HepG2 (cell line): ENCODE results near the gene CRTC2. TPM values are rescaled to one million over a fixed set of nuclear protein-coding genes. Genes with fewer than 3 reads are reported as not detected.
A peak's percentile ranks its signal among the peaks of the same experiment; 100 is the strongest.

Experiments
- CERS6 ChIP-seq: sonication (generic); formaldehyde crosslinking; IDR thresholded peaks from 2 replicates; pipeline ENCODE4 v1.5.0; 2020; ENCODE audit warnings: missing genetic modification reagents
- FOXK1 ChIP-seq: sonication (generic); formaldehyde crosslinking; IDR thresholded peaks from 2 replicates; pipeline ENCODE4 v1.4.0; 2020; ENCODE audit warnings: low read depth, missing genetic modification reagents, borderline replicate concordance
- FUBP1 ChIP-seq: sonication (generic); formaldehyde crosslinking; IDR thresholded peaks from 2 replicates; pipeline ENCODE4 v1.5.1; 2020; ENCODE audit warnings: missing genetic modification reagents, mild to moderate bottlenecking, borderline replicate concordance
- GATAD2A ChIP-seq: IDR thresholded peaks from 2 replicates; pipeline ENCODE4 v1.6.1; 2016
- HOXA9 ChIP-seq: sonication (generic); formaldehyde crosslinking; IDR thresholded peaks from 2 replicates; pipeline ENCODE4 v1.8.1; 2022; ENCODE audit warnings: missing genetic modification reagents, mild to moderate bottlenecking, moderate library complexity, borderline replicate concordance
- JUNB ChIP-seq: sonication (generic); formaldehyde crosslinking; IDR thresholded peaks from 2 replicates; pipeline ENCODE4 v1.8.0; 2022; ENCODE audit warnings: missing genetic modification reagents, mild to moderate bottlenecking, borderline replicate concordance
- KLF12 ChIP-seq: sonication (generic); formaldehyde crosslinking; IDR thresholded peaks from 2 replicates; pipeline ENCODE4 v1.4.0; 2020; ENCODE audit warnings: missing genetic modification reagents, borderline replicate concordance
- MIER3 ChIP-seq: IDR thresholded peaks from 2 replicates; pipeline ENCODE4 v1.6.1; 2016; ENCODE audit warnings: missing compliant biosample characterization, borderline replicate concordance
- NR2F6 ChIP-seq, 2 experiments: IDR thresholded peaks; 2 replicates each; pipeline ENCODE4 v1.6.1; 2016; ENCODE audit warnings: antibody characterized with exemption in 1 of 2, mild to moderate bottlenecking in 1 of 2
- PTBP1 ChIP-seq: fragments of 200-400 bp; formaldehyde crosslinking; IDR thresholded peaks from 2 replicates; pipeline ENCODE4 v1.6.1; 2018; ENCODE audit warnings: low read length, low read depth; ENCODE audit not compliant: poor library complexity, severe bottlenecking
- SOX6 ChIP-seq, 2 experiments: fragments of 450-650 bp in 1 of 2; sonication (generic) in 1 of 2; formaldehyde crosslinking in 1 of 2; IDR thresholded peaks; 2 replicates each; pipeline versions ENCODE4 v1.4.0 to v1.6.1; 2017 to 2020; ENCODE audit warnings: antibody characterized with exemption in 1 of 2, mild to moderate bottlenecking in 1 of 2, missing genetic modification reagents in 1 of 2
- SRSF1 ChIP-seq: fragments of 200-400 bp; formaldehyde crosslinking; optimal IDR thresholded peaks from 2 replicates; pipeline ENCODE3; 2017; ENCODE audit warnings: mild to moderate bottlenecking, low read depth, low read length, moderate library complexity
- TBX3 ChIP-seq: fragments of 450-650 bp; IDR thresholded peaks from 2 replicates; pipeline ENCODE4 v1.6.1; 2017; ENCODE audit warnings: antibody characterized with exemption, mild to moderate bottlenecking, inconsistent platforms, borderline replicate concordance
- TRIM24 ChIP-seq: sonication (generic); formaldehyde crosslinking; IDR thresholded peaks from 2 replicates; pipeline ENCODE4 v1.8.0; 2022; ENCODE audit warnings: mild to moderate bottlenecking, missing genetic modification reagents
- YEATS4 ChIP-seq: sonication (generic); formaldehyde crosslinking; IDR thresholded peaks from 2 replicates; pipeline ENCODE4 v1.4.0; 2020; ENCODE audit warnings: missing genetic modification reagents, borderline replicate concordance
- ZBTB26 ChIP-seq: IDR thresholded peaks from 2 replicates; pipeline ENCODE4 v1.6.1; 2016; ENCODE audit warnings: missing compliant biosample characterization, missing genetic modification reagents, borderline replicate concordance
- ZBTB3 ChIP-seq: sonication (generic); formaldehyde crosslinking; IDR thresholded peaks from 2 replicates; pipeline ENCODE4 v1.4.0; 2020; ENCODE audit warnings: low read depth, mild to moderate bottlenecking, moderate library complexity, missing genetic modification reagents, borderline replicate concordance
- ZKSCAN1 ChIP-seq: fragments of 150-350 bp; IDR thresholded peaks from 2 replicates; pipeline ENCODE4 v1.6.1; 2014; ENCODE audit warnings: low read length
- ZNF264 ChIP-seq: sonication (generic); formaldehyde crosslinking; IDR thresholded peaks from 2 replicates; pipeline ENCODE4 v1.4.0; 2020; ENCODE audit warnings: missing genetic modification reagents
- ZNF512B ChIP-seq: sonication (generic); formaldehyde crosslinking; IDR thresholded peaks from 2 replicates; pipeline ENCODE4 v1.5.1; 2020; ENCODE audit warnings: missing genetic modification reagents, mild to moderate bottlenecking, borderline replicate concordance
- polyA plus RNA-seq, 8 experiments: library from polyadenylated mRNA; depleted of rRNA in 3 of 8; stranded (reverse) in 7 of 8; unstranded in 1 of 8; fragments of >200 nt; fragmentation: Illumina TruSeq in 4 of 8; extraction: Trizol in 4 of 8; gene quantifications; 2 replicates each; pipeline versions ENCODE4 v1.2.1 to v1.2.3, GENCODE V29; 2011 to 2016; ENCODE audit warnings: low read depth in 4 of 8, missing spikeins in 1 of 8, mixed read lengths in 1 of 8; ENCODE audit not compliant: insufficient read depth in 1 of 8
- total RNA-seq, 5 experiments: library from RNA; depleted of rRNA; stranded (reverse); fragments of >200 nt; fragmentation: Illumina TruSeq; extraction: Trizol; gene quantifications; 2 replicates each; pipeline ENCODE4 v1.2.3, GENCODE V29; 2016; ENCODE audit warnings: low read depth in 1 of 5

The CRTC2 gene
- total and polyA plus RNA-seq, 2 of the 13 experiments (the other 11 are each of a cell fraction or from before 2014, with no cell fraction given) = 6.1 to 26.7 TPM

- TF ChIP-seq TBX3 (no peak), PTBP1 (no peak), TRIM24 (CRISPR knock-in tag) (no peak), ZNF512B (no peak), HOXA9 (CRISPR knock-in tag) (no peak), ZKSCAN1 (no peak), YEATS4 (CRISPR knock-in tag) (0 out of 2 replicates have a peak, but pooled peaks have one; percentile 1), NR2F6 (IDR thresholded peaks at IDR 0.05) (no peak), NR2F6 (CRISPR knock-in tag; IDR thresholded peaks at IDR 0.05) (peak; percentile 33; the same call in 1 of the 2 replicates), ZBTB3 (no peak), GATAD2A (CRISPR knock-in tag) (no peak), CERS6 (CRISPR knock-in tag) (no peak), MIER3 (CRISPR knock-in tag) (0 out of 2 replicates have a peak, but pooled peaks have one; percentile 44), FOXK1 (no peak), SRSF1 (no peak), FUBP1 (CRISPR knock-in tag) (no peak), JUNB (CRISPR knock-in tag) (no peak), SOX6 (IDR thresholded peaks at IDR 0.05) (no peak), SOX6 (CRISPR knock-in tag; IDR thresholded peaks at IDR 0.05) (peak; percentile 37), ZNF264 (no peak), ZBTB26 (CRISPR knock-in tag) (peak; percentile 46; the same call in 1 of the 2 replicates), KLF12 (no peak)
Measured at GRCh38 chr1:153945795-153946621, 12.4 kb downstream of the CRTC2 start (continued).
